ENCODE data around the gene CLEC9A.

The CLEC9A gene

DNA sequence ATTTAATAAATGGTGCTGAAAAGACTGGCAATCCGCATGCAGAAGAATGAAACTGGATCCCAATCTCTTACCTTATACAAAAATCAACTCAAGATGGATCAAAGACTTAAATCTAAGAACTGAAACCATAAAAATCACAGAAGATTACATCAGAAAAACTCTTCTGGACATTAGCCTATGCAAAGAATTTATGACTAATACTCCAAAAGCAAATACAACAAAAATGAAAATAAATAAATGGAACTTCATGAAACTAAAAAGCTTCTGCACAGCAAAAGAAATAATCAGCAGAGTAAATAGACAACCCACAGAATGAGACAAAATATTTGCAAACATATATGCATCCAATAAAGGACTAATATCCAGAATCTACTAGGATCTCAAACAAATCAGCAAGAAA lies 82.6 kb downstream of the CLEC9A start:
- no peak for DNase-seq

DNA sequence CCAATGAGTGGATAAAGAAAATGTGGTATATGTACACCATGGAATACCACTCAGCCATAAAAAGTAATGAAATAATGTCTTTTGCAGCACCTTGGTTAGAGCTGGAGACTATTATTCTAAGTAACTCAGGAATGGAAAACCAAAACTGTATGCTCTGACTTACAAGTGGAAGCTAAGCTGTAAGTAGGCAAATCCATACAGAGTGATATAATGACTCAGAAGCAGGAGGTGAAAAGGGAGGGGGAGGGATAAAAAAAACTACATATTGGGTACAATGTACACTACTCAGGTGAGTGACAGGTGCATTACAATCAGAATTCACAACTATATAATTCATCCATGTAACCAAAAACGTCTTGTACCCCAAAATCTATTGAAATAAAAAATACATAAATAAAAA lies 83.4 kb downstream of the CLEC9A start:
- no peak for DNase-seq

DNA sequence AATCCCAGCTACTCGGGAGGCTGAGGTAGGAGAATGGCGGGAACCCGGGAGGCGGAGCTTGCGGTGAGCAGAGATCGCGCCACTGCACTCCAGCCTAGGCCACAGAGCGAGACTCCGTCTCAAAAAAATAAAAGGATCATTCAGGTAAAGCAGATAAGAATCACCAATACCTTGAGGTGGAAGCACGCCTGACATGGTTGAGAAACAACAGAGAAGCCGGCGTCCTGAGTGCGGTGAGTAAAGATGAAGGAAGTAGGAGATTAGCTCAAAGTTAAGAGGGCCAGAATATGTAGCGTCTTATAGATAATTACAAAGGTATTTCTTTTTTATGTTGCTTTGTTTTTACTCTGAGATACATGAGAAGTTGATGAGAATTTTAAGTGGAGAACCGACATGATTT lies 84.8 kb downstream of the CLEC9A start:
- DNase-seq: no peak

Measured in DMS79 (cell line).